ENCODE results near the gene FBXL17. TPM values are rescaled to one million over a fixed set of nuclear protein-coding genes. Genes with fewer than 3 reads are reported as not detected.
"Not testable (repeated sequence)": the region's sequence is repeated elsewhere in the genome, so short reads cannot be mapped to it uniquely, and the experiment has no call there.

FBXL17 gene
- total RNA-seq, 1 donor from 2014 or later: 27.3 TPM

DNA sequence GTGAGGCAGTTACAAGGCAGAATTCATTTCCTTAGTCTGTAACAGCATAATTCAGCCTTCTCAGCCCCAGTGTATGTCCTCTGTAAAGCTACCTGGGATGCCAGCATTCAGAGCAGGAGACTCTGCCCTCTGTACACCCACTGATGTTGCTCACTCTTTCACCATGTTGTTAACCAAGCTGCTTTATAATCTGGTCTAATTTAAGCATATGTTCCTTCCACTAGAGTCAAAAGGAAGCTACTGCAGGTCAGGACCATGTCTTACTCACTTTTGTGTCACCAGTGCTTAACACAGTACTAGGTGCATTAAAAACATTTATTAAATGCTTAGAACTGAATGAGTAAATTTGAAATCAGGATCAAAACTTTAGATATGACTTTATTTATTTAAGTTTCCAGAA, 185.6 kb downstream of the FBXL17 start:
- intact Hi-C loops (cut with DNase I): no loop called here
- no peak for DNase-seq (ENCODE audit: low spot score)

- no peak for DNase-seq (ENCODE audit: low spot score)
- intact Hi-C loops (cut with DNase I): no loop called here
Observed at GRCh38 chr5:108193021-108193795, 188.7 kb downstream of the FBXL17 start.

GRCh38 chr5:108184940-108185339, 197.0 kb downstream of the FBXL17 start:
- DNase-seq (ENCODE audit: low spot score): no peak
- intact Hi-C loops (cut with DNase I): no loop called here

GRCh38 chr5:108181975-108182374, 199.9 kb downstream of the FBXL17 start:
- intact Hi-C loops (cut with DNase I): no loop called here
- no peak for DNase-seq (ENCODE audit: low spot score)

DNA sequence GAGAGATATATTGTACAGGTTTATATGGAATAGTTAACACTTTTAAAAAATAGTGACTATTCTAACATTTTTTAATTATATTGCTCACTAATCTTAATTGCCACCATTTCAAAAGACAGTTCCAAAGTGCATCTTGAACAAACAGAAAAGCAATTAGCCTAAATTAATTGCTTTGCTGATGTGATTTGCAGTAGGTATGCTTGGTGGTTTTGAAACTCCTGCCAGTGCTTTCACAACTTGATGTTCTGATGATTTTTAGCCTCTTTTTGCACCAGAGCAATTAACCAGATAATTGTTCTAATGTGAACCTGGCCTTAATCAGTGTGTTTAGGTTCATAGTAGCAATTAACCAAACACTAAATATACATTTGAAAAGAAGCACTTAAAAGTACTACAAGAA, 207.6 kb downstream of the FBXL17 start:
- intact Hi-C loops (cut with DNase I): no loop called here
- no peak for DNase-seq (ENCODE audit: low spot score)

GRCh38 chr5:108171759-108172158, 210.1 kb downstream of the FBXL17 start:
- intact Hi-C loops (cut with DNase I): no loop called here
- DNase-seq (ENCODE audit: low spot score): no peak

GRCh38 chr5:108168915-108169314, 213.0 kb downstream of the FBXL17 start:
- no peak for DNase-seq (ENCODE audit: low spot score)
- intact Hi-C loops (cut with DNase I): no loop called here

GRCh38 chr5:108167174-108167573, 214.7 kb downstream of the FBXL17 start:
- DNase-seq (ENCODE audit: low spot score): no peak
- intact Hi-C loops (cut with DNase I): no loop called here

DNA sequence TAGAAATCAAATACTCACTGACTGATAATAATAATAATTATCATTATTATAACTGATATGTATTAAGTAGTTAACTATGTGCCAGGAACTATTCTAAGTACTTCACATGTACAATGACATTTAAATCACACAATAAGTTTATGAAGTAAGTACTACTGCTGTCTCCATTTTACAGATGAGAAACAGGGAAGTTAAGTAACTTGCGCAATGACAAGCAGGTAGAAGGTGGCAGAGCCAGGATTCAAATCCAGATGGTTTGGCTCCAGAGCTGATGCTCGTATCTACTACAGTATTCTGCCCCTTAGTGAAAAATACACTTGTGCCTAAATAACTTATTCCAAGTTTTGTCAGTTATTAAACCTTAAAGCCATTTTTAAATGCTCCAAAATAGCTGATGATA, 217.3 kb downstream of the FBXL17 start:
- DNase-seq (ENCODE audit: low spot score): no peak
- intact Hi-C loops (cut with DNase I): no loop called here

DNA sequence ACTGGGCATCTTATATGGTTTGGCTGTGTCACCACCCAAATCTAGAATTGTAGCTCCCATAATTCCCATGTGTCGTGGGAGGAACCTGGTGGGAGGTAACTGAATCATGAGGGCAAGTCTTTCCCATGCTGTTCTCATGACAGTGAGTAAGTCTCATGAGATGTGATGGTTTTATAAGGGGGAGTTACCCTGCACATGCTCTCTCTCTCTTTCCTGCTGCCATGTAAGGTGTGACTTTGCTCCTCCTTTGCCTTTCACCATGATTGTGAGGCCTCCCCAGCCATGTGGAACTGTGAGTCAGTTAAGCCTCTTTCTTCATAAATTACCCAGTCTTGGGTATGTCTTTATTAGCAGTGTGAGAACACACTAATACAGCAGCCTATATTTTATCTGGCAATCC, 229.0 kb downstream of the FBXL17 start:
- DNase-seq (ENCODE audit: low spot score): not testable (repeated sequence)
- intact Hi-C loops (cut with DNase I): loop anchor here (10.0 kb wide), 1 partner anchor 192 kb away; no protein-coding TSS in a partner anchor

DNA sequence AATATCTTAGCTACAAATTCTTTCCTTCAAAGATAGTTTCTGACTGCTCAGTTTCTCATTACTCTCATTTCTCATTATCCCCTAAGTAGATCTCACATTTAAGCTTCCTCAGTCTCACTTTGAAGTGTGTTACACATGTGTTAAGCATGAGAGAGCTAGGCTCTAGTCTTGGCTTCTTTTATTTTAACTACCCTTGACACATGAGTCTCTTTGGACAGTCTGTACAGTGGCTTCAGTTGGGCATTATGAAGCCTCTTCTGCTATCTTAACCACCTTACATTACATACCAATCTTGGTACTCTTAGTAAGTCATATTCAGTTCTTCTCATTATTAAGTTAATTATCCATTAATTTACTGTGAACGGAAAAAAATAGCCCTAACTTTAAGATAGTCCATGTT, 232.5 kb downstream of the FBXL17 start:
- intact Hi-C loops (cut with DNase I): loop anchor here (10.0 kb wide), 1 partner anchor 105 kb away; no protein-coding TSS in a partner anchor
- no peak for DNase-seq (ENCODE audit: low spot score)

DNA sequence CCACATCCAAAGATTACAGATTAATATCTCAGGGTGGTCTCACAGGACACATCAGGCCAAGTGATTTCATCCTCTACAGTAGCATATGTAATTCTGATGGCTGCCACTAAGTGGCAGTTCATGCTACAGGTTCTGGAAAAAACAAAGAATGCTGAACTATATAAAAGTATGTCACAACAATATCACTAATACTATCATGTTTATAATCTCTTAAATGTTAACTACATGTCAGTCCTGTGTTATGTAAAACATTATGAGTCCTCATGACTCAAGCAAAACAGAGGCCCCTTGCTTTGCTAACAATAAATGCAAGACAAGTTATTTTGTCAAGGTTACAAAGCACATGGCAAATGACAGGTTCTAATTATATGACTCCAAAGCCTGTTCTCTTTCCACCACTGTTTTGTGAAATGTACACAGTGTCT, 233.2 kb downstream of the FBXL17 start:
- DNase-seq (ENCODE audit: low spot score): no peak
- intact Hi-C loops (cut with DNase I): loop anchor here (10.0 kb wide), 1 partner anchor 106 kb away; no protein-coding TSS in a partner anchor

- DNase-seq (ENCODE audit: low spot score): no peak
- intact Hi-C loops (cut with DNase I): loop anchor here (10.0 kb wide), 1 partner anchor 109 kb away; no protein-coding TSS in a partner anchor
Observed at GRCh38 chr5:108146222-108146621, 235.7 kb downstream of the FBXL17 start.

DNA sequence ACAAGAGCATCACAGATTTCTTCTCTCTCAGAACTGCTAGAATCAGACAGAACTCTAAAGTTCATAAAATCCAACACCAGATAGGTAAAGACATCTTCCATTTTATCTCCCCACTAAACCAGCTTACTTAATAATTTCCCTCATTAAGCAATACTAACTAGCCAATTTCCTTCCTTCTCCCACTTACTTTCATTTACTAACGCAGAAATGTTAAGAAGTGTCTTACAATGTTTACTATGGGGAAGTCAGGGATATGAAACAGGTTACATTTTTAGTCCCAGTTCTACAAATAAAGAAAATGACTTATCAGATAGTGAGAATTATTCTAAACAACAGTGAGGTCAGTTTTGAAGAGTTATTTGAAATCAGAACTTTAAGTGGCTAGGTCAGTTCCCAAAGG, 236.5 kb downstream of the FBXL17 start:
- intact Hi-C loops (cut with DNase I): loop anchor here (10.0 kb wide), 1 partner anchor 109 kb away; no protein-coding TSS in a partner anchor
- DNase-seq (ENCODE audit: low spot score): no peak

DNA sequence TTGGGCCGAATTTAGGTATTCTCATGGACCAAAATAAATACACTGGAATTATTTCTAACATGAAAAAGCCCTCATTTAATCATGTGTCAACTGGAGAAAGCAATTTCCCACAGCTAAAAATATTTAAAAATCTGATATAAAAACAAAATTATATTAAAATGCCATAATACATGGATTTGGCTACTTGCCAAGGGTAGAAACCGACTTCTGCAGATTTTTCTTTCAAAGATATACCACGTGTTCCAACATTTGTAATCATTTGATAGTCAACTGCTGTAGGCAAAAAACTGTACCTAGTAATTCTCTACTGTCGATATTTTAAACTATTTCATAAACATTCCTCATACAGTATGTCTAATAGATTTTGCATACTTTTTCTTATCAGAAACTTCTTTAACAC, 237.6 kb downstream of the FBXL17 start:
- intact Hi-C loops (cut with DNase I): loop anchor here (10.0 kb wide), 1 partner anchor 110 kb away; no protein-coding TSS in a partner anchor

DNA sequence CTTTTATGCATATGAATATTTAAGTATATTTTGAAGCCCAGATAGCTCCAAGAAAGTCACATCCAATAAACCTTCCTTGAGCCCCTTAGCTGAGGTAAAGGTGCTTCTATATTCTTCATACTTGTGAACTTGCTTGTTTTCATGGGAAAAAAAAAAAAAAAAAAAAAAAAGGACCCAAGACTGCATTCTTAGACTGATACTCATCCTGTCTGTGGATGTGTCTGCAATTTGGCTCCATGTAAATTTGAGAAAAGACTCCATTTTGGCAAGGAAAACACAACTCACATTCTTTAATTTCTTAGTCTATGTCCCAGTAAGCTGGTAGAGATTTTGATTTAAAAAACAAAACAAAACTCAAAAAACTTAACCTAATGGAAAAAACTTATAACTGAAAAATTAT, 238.3 kb downstream of the FBXL17 start:
- intact Hi-C loops (cut with DNase I): loop anchor here (10.0 kb wide), 1 partner anchor 111 kb away; no protein-coding TSS in a partner anchor
- no peak for DNase-seq (ENCODE audit: low spot score)

More for the DNA sequence above, 237.6 kb downstream of the FBXL17 start:
- DNase-seq (ENCODE audit: low spot score): no peak

DNA sequence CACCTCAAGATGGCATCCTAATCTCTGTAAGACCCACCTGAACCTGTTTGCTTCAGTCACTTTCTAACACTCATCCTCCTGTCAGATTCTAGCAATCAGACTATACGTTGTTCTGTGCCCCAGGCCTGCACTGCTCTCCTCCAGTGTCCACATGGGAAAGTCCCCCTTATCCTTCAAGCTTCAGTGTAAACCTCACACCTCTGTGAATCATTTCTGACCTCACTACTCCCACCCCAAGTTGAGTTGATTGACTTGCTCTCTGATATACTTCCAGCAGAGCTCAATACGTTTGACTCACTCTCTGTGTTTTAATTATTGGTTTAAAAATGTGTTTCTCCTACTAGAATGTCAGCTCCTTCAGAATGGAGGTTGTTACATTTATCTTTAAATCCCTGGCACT, 240.2 kb downstream of the FBXL17 start:
- DNase-seq (ENCODE audit: low spot score): no peak
- intact Hi-C loops (cut with DNase I): loop anchor here (10.0 kb wide), 1 partner anchor 113 kb away; no protein-coding TSS in a partner anchor

DNA sequence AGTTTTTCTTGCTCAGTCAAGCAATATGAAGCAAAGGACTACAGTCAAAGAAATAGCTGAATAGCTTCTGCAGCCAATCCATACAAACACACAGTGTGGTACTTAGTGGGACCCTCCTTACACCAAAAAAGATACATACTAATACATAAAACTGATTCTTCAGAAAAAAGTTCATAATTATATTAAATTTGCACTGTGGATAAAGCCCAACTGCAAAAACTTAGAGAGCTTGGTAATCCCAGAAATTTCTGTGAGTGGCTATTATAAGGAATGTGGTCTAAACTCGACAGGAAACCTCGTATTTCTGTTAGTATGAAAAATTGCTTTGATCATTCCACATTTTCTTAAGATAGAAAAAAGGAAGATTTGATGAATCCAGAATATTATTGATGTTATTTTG, 245.4 kb downstream of the FBXL17 start:
- intact Hi-C loops (cut with DNase I): no loop called here
- no peak for DNase-seq (ENCODE audit: low spot score)

GRCh38 chr5:108129129-108129528, 252.8 kb downstream of the FBXL17 start:
- intact Hi-C loops (cut with DNase I): no loop called here
- no peak for DNase-seq (ENCODE audit: low spot score)

- intact Hi-C loops (cut with DNase I): no loop called here
- no peak for DNase-seq (ENCODE audit: low spot score)
Observed at GRCh38 chr5:108125771-108126511, 256.0 kb downstream of the FBXL17 start.
